Uterus (tissue), 2 donors: ENCODE measurements around the gene TTC7B.

ENCODE experiments used
- CTCF ChIP-seq, 4 experiments: fragments of 200-600 bp in 2 of 4; fragments of 450-650 bp in 2 of 4; sonication (generic) in 2 of 4; IDR thresholded peaks; one replicate each; pipeline ENCODE4 v1.5.1; 2016 to 2019; ENCODE audit warnings: antibody characterized with exemption in 4 of 4, mild to moderate bottlenecking in 2 of 4, moderate library complexity in 1 of 4
- POLR2A ChIP-seq, 2 donors: fragments of 450-650 bp; IDR thresholded peaks; one replicate each; pipeline ENCODE4 v1.6.1; 2016; ENCODE audit warnings: antibody characterized with exemption in 2 of 2, mild to moderate bottlenecking in 1 of 2, moderate library complexity in 1 of 2

GRCh38 chr14:90632451-90632850 is 183.8 kb downstream of the TTC7B start:
- no peak for TF ChIP-seq CTCF (IDR thresholded peaks at IDR 0.05)
- TF ChIP-seq POLR2A (IDR thresholded peaks at IDR 0.05) = no peak
